ENCODE data around the gene MPL. TPM values are rescaled to one million over a fixed set of nuclear protein-coding genes. Genes with fewer than 3 reads are reported as not detected.

MPL gene
- total and polyA plus RNA-seq, 2 of the 13 experiments (the other 11 are each of a cell fraction or from before 2014, with no cell fraction given): not detected

GRCh38 chr1:43363283-43363934, 25.8 kb downstream of the MPL start:
- no peak overlapping the region for H2AFZ ChIP-seq (ENCODE audit: low read length)
- CTCF ChIA-PET (ENCODE audit: low intra/inter-chr PET ratio, low total read pairs): no interaction called here
- H3K36me3 ChIP-seq (replicated peaks in 1 of 2; ENCODE audit: control insufficient read depth in 1 of 2, insufficient read depth in 2 of 2, low read length in 2 of 2): peaks cover 15 to 31% of the 10 kb centered on the region in 2 experiments
- POLR2A ChIA-PET: interaction anchor here (0.8 to 1.8 kb wide), 3 partner anchors 10 to 27 kb away, joined by 3 to 10 read pairs (median 4); no protein-coding TSS in a partner anchor
- BruUV-seq (replicated peaks): no TSS peak
- no peak overlapping the region for H3K4me2 ChIP-seq (ENCODE audit: low read depth, low read length)
- TF ChIP-seq CHCHD3 (CRISPR knock-in tag; IDR thresholded peaks at IDR 0.05) (0 out of 2 replicates have a peak, but pooled peaks have one; percentile 49), ZNF136 (CRISPR knock-in tag; IDR thresholded peaks at IDR 0.05; ENCODE audit: low read depth) (no peak), PPARG (CRISPR knock-in tag; conservative IDR thresholded peaks at IDR 0.05) (0 out of 2 replicates have a peak, but pooled peaks have one; percentile 63), AGO2 (optimal IDR thresholded peaks at IDR 0.05; ENCODE audit: low read depth, low read length) (peak; percentile 58), RBM22 (optimal IDR thresholded peaks at IDR 0.05; ENCODE audit: low read length) (peak; percentile 72), HNF4A (CRISPR knock-in tag; IDR thresholded peaks at IDR 0.05) (0 out of 2 replicates have a peak, but pooled peaks have one; percentile 18), POLR2G (IDR thresholded peaks at IDR 0.05; ENCODE audit: low read depth, low read length) (peak; percentile 38), ZNF350 (CRISPR knock-in tag; IDR thresholded peaks at IDR 0.05; ENCODE audit: borderline replicate concordance, low read depth) (no peak), POLR2A (IDR thresholded peaks at IDR 0.05; ENCODE audit: insufficient read depth in 1 of 2, low read depth in 2 of 2, low read length in 2 of 2) (peak in 1 of 2 experiments; percentile 48; a peak in 2 of 4 replicates), NR2F2 (IDR thresholded peaks at IDR 0.05; ENCODE audit: borderline replicate concordance, low read depth) (0 out of 2 replicates have a peak, but pooled peaks have one; percentile 18), NR2F6 (IDR thresholded peaks at IDR 0.05) (no peak; the same call in 1 of the 2 replicates), NR2F6 (CRISPR knock-in tag; IDR thresholded peaks at IDR 0.05) (peak; percentile 44; the same call in 1 of the 2 replicates), NR2C2 (CRISPR knock-in tag; IDR thresholded peaks at IDR 0.05; ENCODE audit: borderline replicate concordance) (0 out of 2 replicates have a peak, but pooled peaks have one; percentile 14)
- TF ChIP-seq, protein P1, sequence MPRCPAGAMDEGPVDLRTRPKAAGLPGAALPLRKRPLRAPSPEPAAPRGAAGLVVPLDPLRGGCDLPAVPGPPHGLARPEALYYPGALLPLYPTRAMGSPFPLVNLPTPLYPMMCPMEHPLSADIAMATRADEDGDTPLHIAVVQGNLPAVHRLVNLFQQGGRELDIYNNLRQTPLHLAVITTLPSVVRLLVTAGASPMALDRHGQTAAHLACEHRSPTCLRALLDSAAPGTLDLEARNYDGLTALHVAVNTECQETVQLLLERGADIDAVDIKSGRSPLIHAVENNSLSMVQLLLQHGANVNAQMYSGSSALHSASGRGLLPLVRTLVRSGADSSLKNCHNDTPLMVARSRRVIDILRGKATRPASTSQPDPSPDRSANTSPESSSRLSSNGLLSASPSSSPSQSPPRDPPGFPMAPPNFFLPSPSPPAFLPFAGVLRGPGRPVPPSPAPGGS (CRISPR knock-in tag; IDR thresholded peaks at IDR 0.05): no peak
- no peak for ATAC-seq
- peaks cover 38% of the 10 kb centered on the region for H3K79me2 ChIP-seq (ENCODE audit: insufficient read depth, low read length)
- H3K4me1 ChIP-seq (ENCODE audit: insufficient read depth, low read length): peaks cover 82% of the 10 kb centered on the region
- 65% methylated on average over 7 of the region's 9 CpGs for WGBS (ENCODE audit: low lambda C conversion rate)
- no peak overlapping the region for H3K9ac ChIP-seq (ENCODE audit: insufficient read depth, low read depth, low read length)
- H3K9me3 ChIP-seq (ENCODE audit: low read length): no peaks in the 10 kb centered on the region
- intact Hi-C loops (cut with micrococcal nuclease; ENCODE audit: unreplicated experiment): no loop called here
- no peak overlapping the region for H3K4me3 ChIP-seq (replicated peaks in 1 of 3; ENCODE audit: insufficient read depth in 1 of 3, low read depth in 2 of 3, low read length in 3 of 3)
- no peaks in the 10 kb centered on the region for H4K20me1 ChIP-seq (ENCODE audit: insufficient read depth, low read length)
- FAIRE-seq: peak; percentile 30
- peak overlapping the region; percentile 30 for H3K27ac ChIP-seq (ENCODE audit: extremely low read length, insufficient read depth, low read length)
- no peak for DNase-seq (ENCODE audit: low spot score)
- no peaks in the 10 kb centered on the region; a peak in 1 of 5 replicates for H3K27me3 ChIP-seq (ENCODE audit: control insufficient read depth in 1 of 2, insufficient read depth in 2 of 2, low read length in 2 of 2)
- in situ Hi-C loops (cut with HindIII; ENCODE audit: extremely low pct_ligation_motif_present, low pct_unique_long_range_greater_than_20kb): no loop called here

Measured in HepG2 (cell line).